Measurements from ENCODE around the gene PMP22. TPM values are rescaled to one million over a fixed set of nuclear protein-coding genes. Genes with fewer than 3 reads are reported as not detected.

PMP22 gene
- total RNA-seq, 2 donors from 2014 or later: 192 to 207 TPM

DNA sequence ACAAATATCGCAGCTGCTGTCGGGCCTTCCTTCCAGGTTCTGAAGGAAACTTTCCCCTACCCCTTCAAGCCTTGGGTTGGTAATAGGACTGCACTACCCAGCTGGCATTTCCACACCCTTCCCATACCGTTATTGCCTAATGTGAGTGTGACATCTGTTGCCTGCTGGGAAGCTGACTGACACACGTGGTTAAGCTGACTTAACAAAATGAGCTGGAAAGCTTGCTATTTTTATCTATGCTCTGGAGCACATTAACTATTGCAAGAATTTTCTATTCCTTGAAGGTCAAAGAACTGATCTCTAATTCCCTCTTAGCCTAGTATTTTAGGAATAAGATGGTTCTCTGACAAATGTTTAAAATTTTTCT is 79.5 kb downstream of the PMP22 start:
- Histone ChIP-seq H3K36me3 (no peaks in the 10 kb centered on the region), H3K27ac (no peak overlapping the region), H3K4me1 (ENCODE audit: control insufficient read depth in 1 of 2, low read depth in 2 of 2) (peaks cover 0 to 4% of the 10 kb centered on the region in 2 donors), H3K4me3 (no peak overlapping the region), H3K9me3 (no peaks in the 10 kb centered on the region), H3K27me3 (replicated peaks; ENCODE audit: insufficient read depth) (no peaks in the 10 kb centered on the region)
- peak; percentile 48 for ATAC-seq (ENCODE audit: insufficient number of reproducible peaks, low FRiP score, low read depth)
- no peak for DNase-seq (ENCODE audit: low spot score)
- TF ChIP-seq, protein P1, sequence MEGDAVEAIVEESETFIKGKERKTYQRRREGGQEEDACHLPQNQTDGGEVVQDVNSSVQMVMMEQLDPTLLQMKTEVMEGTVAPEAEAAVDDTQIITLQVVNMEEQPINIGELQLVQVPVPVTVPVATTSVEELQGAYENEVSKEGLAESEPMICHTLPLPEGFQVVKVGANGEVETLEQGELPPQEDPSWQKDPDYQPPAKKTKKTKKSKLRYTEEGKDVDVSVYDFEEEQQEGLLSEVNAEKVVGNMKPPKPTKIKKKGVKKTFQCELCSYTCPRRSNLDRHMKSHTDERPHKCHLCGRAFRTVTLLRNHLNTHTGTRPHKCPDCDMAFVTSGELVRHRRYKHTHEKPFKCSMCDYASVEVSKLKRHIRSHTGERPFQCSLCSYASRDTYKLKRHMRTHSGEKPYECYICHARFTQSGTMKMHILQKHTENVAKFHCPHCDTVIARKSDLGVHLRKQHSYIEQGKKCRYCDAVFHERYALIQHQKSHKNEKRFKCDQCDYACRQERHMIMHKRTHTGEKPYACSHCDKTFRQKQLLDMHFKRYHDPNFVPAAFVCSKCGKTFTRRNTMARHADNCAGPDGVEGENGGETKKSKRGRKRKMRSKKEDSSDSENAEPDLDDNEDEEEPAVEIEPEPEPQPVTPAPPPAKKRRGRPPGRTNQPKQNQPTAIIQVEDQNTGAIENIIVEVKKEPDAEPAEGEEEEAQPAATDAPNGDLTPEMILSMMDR (IDR thresholded peaks at IDR 0.05): no peak

DNA sequence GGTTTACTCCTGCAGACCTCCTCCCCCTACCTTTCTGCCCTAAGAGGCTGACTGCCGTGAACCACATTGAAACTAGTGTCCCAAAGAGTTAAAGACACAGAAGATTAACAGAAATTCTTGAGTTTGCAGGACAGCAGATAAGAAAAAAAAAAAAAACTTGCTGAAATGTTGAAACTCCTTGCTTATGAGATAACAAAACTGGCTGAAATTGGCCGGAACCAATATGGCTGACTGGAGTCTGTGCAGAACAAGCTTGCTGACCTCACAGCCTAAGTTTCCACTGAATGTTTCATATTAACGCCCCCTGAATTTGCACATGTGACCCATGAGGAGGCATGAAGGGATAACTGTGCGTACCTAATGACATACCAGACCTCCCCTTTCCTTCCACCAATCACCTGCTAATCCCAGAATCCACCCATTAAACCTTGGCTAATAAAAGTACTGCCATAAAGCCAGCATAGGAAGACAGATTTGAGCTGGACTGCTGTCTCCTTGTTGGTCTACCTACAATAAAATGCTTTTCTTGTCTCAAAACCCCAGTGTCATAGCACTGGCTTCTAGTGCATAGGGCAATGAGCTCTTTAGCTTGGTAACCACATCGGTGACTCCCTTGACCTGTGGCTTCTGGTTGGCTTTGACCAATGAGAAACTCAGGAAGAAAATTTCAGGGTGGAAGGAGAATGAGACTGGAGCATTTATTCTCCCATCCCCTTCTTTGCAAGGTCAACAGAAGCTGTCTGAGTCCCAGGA is 80.1 kb downstream of the PMP22 start:
- TF ChIP-seq, protein P1 (IDR thresholded peaks at IDR 0.05): no peak
- DNase-seq (ENCODE audit: low spot score) (no peak), ATAC-seq (ENCODE audit: insufficient number of reproducible peaks, low FRiP score, low read depth) (no peak)
- H3K9me3 ChIP-seq: no peaks in the 10 kb centered on the region
- H3K4me1 ChIP-seq (ENCODE audit: control insufficient read depth in 1 of 2, low read depth in 2 of 2): peaks cover 0 to 4% of the 10 kb centered on the region in 2 donors
- no peaks in the 10 kb centered on the region for H3K27me3 ChIP-seq (replicated peaks; ENCODE audit: insufficient read depth)
- H3K36me3 ChIP-seq: no peaks in the 10 kb centered on the region
- H3K27ac ChIP-seq: no peak overlapping the region
- H3K4me3 ChIP-seq: no peak overlapping the region

DNA sequence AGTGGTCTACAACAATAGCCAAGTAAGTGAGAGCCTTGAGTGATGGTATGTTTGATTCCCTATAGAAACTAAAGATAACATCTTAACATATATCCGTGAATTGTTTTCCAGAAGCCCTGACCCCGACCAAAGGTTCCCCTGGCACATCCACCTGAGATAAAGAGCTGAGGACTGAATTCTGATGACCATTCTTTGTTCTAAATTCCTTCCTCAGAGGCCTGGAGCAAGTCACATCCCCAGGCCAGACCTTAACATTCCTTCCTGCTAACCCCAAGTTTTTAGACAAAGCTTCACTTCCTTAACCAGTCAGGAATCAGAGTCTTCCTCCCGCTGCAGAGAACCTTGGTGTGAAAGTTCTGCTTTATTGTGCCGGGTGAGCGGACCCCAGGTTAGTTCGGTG is 83.3 kb downstream of the PMP22 start:
- no peaks in the 10 kb centered on the region for H3K9me3 ChIP-seq
- TF ChIP-seq, protein P1 (IDR thresholded peaks at IDR 0.05): no peak
- H3K4me3 ChIP-seq: no peak overlapping the region
- H3K4me1 ChIP-seq (ENCODE audit: control insufficient read depth in 1 of 2, low read depth in 2 of 2): peaks cover 0 to 4% of the 10 kb centered on the region in 2 donors
- no peaks in the 10 kb centered on the region for H3K36me3 ChIP-seq
- H3K27ac ChIP-seq: no peak overlapping the region
- no peak for ATAC-seq (ENCODE audit: insufficient number of reproducible peaks, low FRiP score, low read depth)
- no peaks in the 10 kb centered on the region for H3K27me3 ChIP-seq (replicated peaks; ENCODE audit: insufficient read depth)
- DNase-seq (ENCODE audit: low spot score): no peak

DNA sequence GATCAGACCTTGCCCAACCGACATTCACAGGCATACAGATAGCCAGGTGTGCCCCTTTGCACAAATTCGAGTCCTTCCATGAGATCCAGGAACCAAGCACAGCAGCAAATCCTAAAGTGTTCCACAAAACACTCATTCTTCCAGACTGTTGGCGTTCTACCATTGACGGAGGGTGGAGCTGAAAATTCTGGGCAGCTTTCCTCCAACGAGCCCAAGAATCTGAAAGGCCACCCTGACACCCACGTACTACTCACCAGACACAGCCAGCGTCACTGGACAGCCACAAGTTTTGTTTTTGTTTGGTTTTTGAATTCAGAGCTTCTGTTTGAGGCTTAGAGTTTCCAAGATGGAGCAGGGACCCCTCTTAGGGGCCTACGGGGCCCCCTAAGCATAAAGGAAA is 83.8 kb downstream of the PMP22 start:
- Histone ChIP-seq H3K27me3 (replicated peaks; ENCODE audit: insufficient read depth) (no peaks in the 10 kb centered on the region), H3K4me1 (ENCODE audit: control insufficient read depth in 1 of 2, low read depth in 2 of 2) (peaks cover 0 to 4% of the 10 kb centered on the region in 2 donors), H3K4me3 (no peak overlapping the region), H3K9me3 (no peaks in the 10 kb centered on the region), H3K27ac (no peak overlapping the region), H3K36me3 (no peaks in the 10 kb centered on the region)
- ATAC-seq (ENCODE audit: insufficient number of reproducible peaks, low FRiP score, low read depth) (no peak), DNase-seq (ENCODE audit: low spot score) (no peak)
- TF ChIP-seq, protein P1 (IDR thresholded peaks at IDR 0.05): no peak

DNA sequence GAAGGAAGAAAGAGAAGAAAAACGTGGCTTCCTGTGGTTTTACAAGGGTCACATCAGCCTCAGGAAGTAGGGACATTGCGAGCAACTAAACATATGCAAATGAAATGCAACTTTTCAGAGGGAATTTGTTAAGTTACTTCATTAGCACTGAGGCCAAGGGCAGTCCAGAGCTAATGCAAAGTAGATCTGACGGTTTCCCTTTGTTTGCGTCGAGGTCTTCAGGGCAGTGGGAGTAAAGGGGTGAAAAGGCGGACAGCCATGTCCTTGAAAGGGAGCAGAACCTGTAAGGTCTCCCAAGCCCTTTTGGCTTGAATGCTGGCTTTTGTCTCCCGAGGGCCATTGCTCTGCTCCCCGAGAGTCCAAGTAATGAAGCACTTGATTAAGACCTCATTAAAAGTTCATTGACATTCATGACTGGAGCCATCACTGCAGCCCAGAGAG is 85.0 kb downstream of the PMP22 start:
- no peaks in the 10 kb centered on the region for H3K4me1 ChIP-seq (ENCODE audit: control insufficient read depth in 1 of 2, low read depth in 2 of 2)
- TF ChIP-seq, protein P1 (IDR thresholded peaks at IDR 0.05): no peak
- H3K36me3 ChIP-seq: no peaks in the 10 kb centered on the region
- no peak overlapping the region for H3K4me3 ChIP-seq
- H3K27ac ChIP-seq: no peak overlapping the region
- H3K9me3 ChIP-seq: no peaks in the 10 kb centered on the region
- ATAC-seq (ENCODE audit: insufficient number of reproducible peaks, low FRiP score, low read depth) (no peak), DNase-seq (ENCODE audit: low spot score) (no peak)
- H3K27me3 ChIP-seq (replicated peaks; ENCODE audit: insufficient read depth): no peaks in the 10 kb centered on the region

Other genes starting within 250 kb of the PMP22 start
- not detected for gene TEKT3, start 76.3 kb upstream of the PMP22 start, total RNA-seq
- 10 to 100 TPM; 13.5 to 22.2 TPM for gene CDRT4, start 202.3 kb upstream of the PMP22 start, total RNA-seq